Adipose tissue (tissue), 3 donors: ENCODE results near the gene FAF1. TPM values are rescaled to one million over a fixed set of nuclear protein-coding genes. Genes with fewer than 3 reads are reported as not detected.

Experiments used
- H3K27ac ChIP-seq: one replicate; pipeline ENCODE4 v1.5.1; 2013; ENCODE audit warnings: low read depth, low read length
- WGBS, 3 donors: extraction: QIAGEN DNeasy Blood & Tissue Kit; methylation state at CpG; one replicate each; pipeline ENCODE4 v1.1.7; 2013; 5-methylcytosine and 5-hydroxymethylcytosine counted together
- polyA plus RNA-seq, 3 donors: library from polyadenylated mRNA; stranded (reverse); fragments of 200-250 nt; gene quantifications; one replicate each; pipeline ENCODE4 v1.2.3, GENCODE V29; 2013
- donor health status: healthy with polysubstance abuse.
- donor health status: Bipolar disorder and iron deficiency.
- donor health status: healthy.

The FAF1 gene
- polyA plus RNA-seq, 3 donors, result 26.5 to 32.8 (median 28.2) TPM

- 88 to 96% (median 90%) methylated on average over 2 of the region's 2 CpGs for WGBS, 3 donors
- H3K27ac ChIP-seq, result no peak overlapping the region
Observed at GRCh38 chr1:50462964-50463363, 497.1 kb downstream of the FAF1 start.

GRCh38 chr1:50458507-50458906 lies 501.6 kb downstream of the FAF1 start:
- H3K27ac ChIP-seq, result no peak overlapping the region
- 67 to 95% (median 75%) methylated on average over 5 of the region's 5 CpGs for WGBS, 3 donors

GRCh38 chr1:50454911-50455310 lies 505.2 kb downstream of the FAF1 start:
- no peak overlapping the region for H3K27ac ChIP-seq
- 91 to 100% (median 100%) methylated on average over 1 of the region's 1 CpG for WGBS, 3 donors

- H3K27ac ChIP-seq, result no peak overlapping the region
- 81 to 93% (median 92%) methylated on average over 7 of the region's 7 CpGs for WGBS, 3 donors
Observed at GRCh38 chr1:50453266-50453665, 506.8 kb downstream of the FAF1 start.

- no peak overlapping the region for H3K27ac ChIP-seq
- WGBS, 3 donors, result 92 to 97% (median 94%) methylated on average over 1 of the region's 1 CpG
Observed at GRCh38 chr1:50452700-50453099, 507.4 kb downstream of the FAF1 start.

- WGBS, 3 donors, result 88 to 90% (median 89%) methylated on average over 4 of the region's 4 CpGs
- H3K27ac ChIP-seq, result no peak overlapping the region
Observed at GRCh38 chr1:50450861-50451653, 509.0 kb downstream of the FAF1 start.

- WGBS, 3 donors, result 96 to 97% (median 96%) methylated on average over 1 of the region's 1 CpG
- no peak overlapping the region for H3K27ac ChIP-seq
Observed at GRCh38 chr1:50447961-50448360, 512.1 kb downstream of the FAF1 start.

GRCh38 chr1:50441183-50441582 lies 518.9 kb downstream of the FAF1 start:
- no peak overlapping the region for H3K27ac ChIP-seq
- WGBS, 3 donors, result 90 to 92% (median 92%) methylated on average over 6 of the region's 6 CpGs

- no peak overlapping the region for H3K27ac ChIP-seq
Observed at GRCh38 chr1:50438945-50439344, 521.1 kb downstream of the FAF1 start.

- 86 to 88% (median 87%) methylated on average over 6 of the region's 6 CpGs for WGBS, 3 donors
- no peak overlapping the region for H3K27ac ChIP-seq
Observed at GRCh38 chr1:50436489-50436888, 523.6 kb downstream of the FAF1 start.

- whole genome bisulfite sequencing, 3 donors, result 21 to 28% (median 22%) methylated on average over 5 of the region's 5 CpGs
- no peak overlapping the region for H3K27ac ChIP-seq
Observed at GRCh38 chr1:50430010-50430405, 530.1 kb downstream of the FAF1 start.

GRCh38 chr1:50427818-50428779 lies 532.0 kb downstream of the FAF1 start:
- WGBS, 3 donors, result 6 to 7% (median 6%) methylated on average over 35 of the region's 35 CpGs
- no peak overlapping the region for H3K27ac ChIP-seq

- no peak overlapping the region for H3K27ac ChIP-seq
- 5 to 6% (median 6%) methylated on average over 44 of the region's 44 CpGs for WGBS, 3 donors
Observed at GRCh38 chr1:50427086-50427817, 532.8 kb downstream of the FAF1 start.

GRCh38 chr1:50426702-50427085 lies 533.4 kb downstream of the FAF1 start:
- WGBS, 3 donors, result 2 to 4% (median 3%) methylated on average over 27 to 28 of the region's 28 CpGs
- no peak overlapping the region for H3K27ac ChIP-seq

GRCh38 chr1:50426108-50426700 lies 533.9 kb downstream of the FAF1 start:
- WGBS, 3 donors, result 12 to 19% (median 17%) methylated on average over 20 of the region's 20 CpGs
- H3K27ac ChIP-seq, result no peak overlapping the region

GRCh38 chr1:50425376-50426107 lies 534.5 kb downstream of the FAF1 start:
- no peak overlapping the region for H3K27ac ChIP-seq
- 6 to 8% (median 8%) methylated on average over 33 to 34 of the region's 34 CpGs for WGBS, 3 donors

GRCh38 chr1:50424884-50425375 lies 535.1 kb downstream of the FAF1 start:
- WGBS, 3 donors, result 8 to 9% (median 8%) methylated on average over 39 to 40 of the region's 40 CpGs
- no peak overlapping the region for H3K27ac ChIP-seq
